HG03280 (cell line): ENCODE results near the gene PYROXD2.
"Not testable (repeated sequence)": the region's sequence is repeated elsewhere in the genome, so short reads cannot be mapped to it uniquely, and the experiment has no call there.

Experiments used
- ATAC-seq: cut with Tn5 transposase; IDR thresholded peaks from one replicate; pipeline ENCODE4 v1.9.1; 2021; ENCODE audit warnings: mild to moderate bottlenecking, moderate library complexity; ENCODE audit not compliant: unreplicated experiment

PYROXD2 gene

GRCh38 chr10:98396096-98397063 is 18.6 kb downstream of the PYROXD2 start:
- ATAC-seq: no peak

- no peak for ATAC-seq
Observed at GRCh38 chr10:98394851-98395440, 20.0 kb downstream of the PYROXD2 start.

- ATAC-seq: no peak
Observed at GRCh38 chr10:98391578-98391991, 23.4 kb downstream of the PYROXD2 start.

- ATAC-seq: peak; percentile 47
Observed at GRCh38 chr10:98391065-98391464, 23.9 kb downstream of the PYROXD2 start.

- ATAC-seq: no peak
Observed at GRCh38 chr10:98390406-98390805, 24.6 kb downstream of the PYROXD2 start.

- no peak for ATAC-seq
Observed at GRCh38 chr10:98389398-98389797, 25.6 kb downstream of the PYROXD2 start.

- no peak for ATAC-seq
Observed at GRCh38 chr10:98388101-98388655, 26.8 kb downstream of the PYROXD2 start.

- ATAC-seq: no peak
Observed at GRCh38 chr10:98384531-98385133, 30.4 kb downstream of the PYROXD2 start.

GRCh38 chr10:98383869-98384268 is 31.1 kb downstream of the PYROXD2 start:
- ATAC-seq: no peak

- ATAC-seq: not testable (repeated sequence)
Observed at GRCh38 chr10:98383134-98383667, 31.8 kb downstream of the PYROXD2 start.

GRCh38 chr10:98382691-98383101 is 32.3 kb downstream of the PYROXD2 start:
- ATAC-seq: no peak

- ATAC-seq: no peak
Observed at GRCh38 chr10:98380493-98381339, 34.3 kb downstream of the PYROXD2 start.

- ATAC-seq: no peak
Observed at GRCh38 chr10:98378722-98379121, 36.3 kb downstream of the PYROXD2 start.

- no peak for ATAC-seq
Observed at GRCh38 chr10:98377536-98377935, 37.4 kb downstream of the PYROXD2 start.

- ATAC-seq: no peak
Observed at GRCh38 chr10:98377001-98377400, 38.0 kb downstream of the PYROXD2 start.

GRCh38 chr10:98376485-98376884 is 38.5 kb downstream of the PYROXD2 start:
- no peak for ATAC-seq

GRCh38 chr10:98374217-98374985 is 40.6 kb downstream of the PYROXD2 start:
- ATAC-seq: no peak

- ATAC-seq: no peak
Observed at GRCh38 chr10:98373260-98374040, 41.5 kb downstream of the PYROXD2 start.
